CD4-positive, alpha-beta T cell (primary cell): Measurements from ENCODE around the gene PCED1A. TPM values are rescaled to one million over a fixed set of nuclear protein-coding genes. Genes with fewer than 3 reads are reported as not detected.

Experiments
- ATAC-seq: fragments of 200-7000 bp; cut with Tn5 transposase; one replicate; pipeline ENCODE4 v1.10.0; 2022; ENCODE audit warnings: mild to moderate bottlenecking; ENCODE audit not compliant: poor library complexity
- CTCF ChIA-PET: fragments of 350-600 bp; sonication (Branson Sonifier 250); formaldehyde crosslinking; loops from one replicate; lab custom pipeline; 2021; ENCODE audit warnings: antibody characterized with exemption, inconsistent platforms; lab: Charles Lee
- POLR2A ChIA-PET: fragments of 350-600 bp; sonication (Branson Sonifier 250); formaldehyde crosslinking; loops from one replicate; lab custom pipeline; 2021; ENCODE audit warnings: antibody characterized with exemption, inconsistent platforms; lab: Charles Lee
- DNase-seq, 14 experiments: peaks; one replicate each; pipeline ENCODE4 v3.0.0-alpha.2; 2013 to 2020; ENCODE audit warnings: mixed read lengths in 2 of 14
- H3K27ac ChIP-seq, 2 donors: one replicate each; pipeline versions ENCODE4 v1.5.1 to v1.7.0; 2013; ENCODE audit warnings: low read length in 2 of 2, low read depth in 1 of 2, mild to moderate bottlenecking in 1 of 2
- H3K27me3 ChIP-seq, 2 experiments: 1 replicate in 1 of 2; 2 replicates in 1 of 2; pipeline versions ENCODE4 v1.6.1 to v1.7.0; 2013; ENCODE audit warnings: low read length in 2 of 2, control low read depth in 1 of 2, mild to moderate bottlenecking in 1 of 2, moderate library complexity in 1 of 2; ENCODE audit not compliant: insufficient read depth in 2 of 2, control insufficient read depth in 1 of 2
- H3K36me3 ChIP-seq: one replicate; pipeline ENCODE4 v1.6.1; 2013; ENCODE audit warnings: low read length, control low read depth; ENCODE audit not compliant: insufficient read depth
- H3K4me1 ChIP-seq: one replicate; pipeline ENCODE4 v1.6.1; 2013; ENCODE audit warnings: low read length, control low read depth; ENCODE audit not compliant: insufficient read depth
- H3K4me3 ChIP-seq: one replicate; pipeline ENCODE4 v1.5.1; 2013; ENCODE audit warnings: mild to moderate bottlenecking, low read length, moderate library complexity
- H3K9me3 ChIP-seq, 2 experiments: 1 replicate in 1 of 2; 2 replicates in 1 of 2; pipeline versions ENCODE4 v1.6.1 to v1.7.0; 2013; ENCODE audit warnings: low read length in 2 of 2, mild to moderate bottlenecking in 2 of 2, control low read depth in 1 of 2, moderate library complexity in 1 of 2; ENCODE audit not compliant: control insufficient read depth in 1 of 2, insufficient read depth in 1 of 2
- H3K27ac Mint-ChIP-seq: one replicate; pipeline ENCODE4 v1.8.0; 2020; ENCODE audit warnings: mixed read lengths
- H3K27me3 Mint-ChIP-seq: one replicate; pipeline ENCODE4 v1.8.0; 2021; ENCODE audit warnings: mixed read lengths
- H3K36me3 Mint-ChIP-seq: one replicate; pipeline ENCODE4 v1.8.0; 2021; ENCODE audit warnings: low read depth, mixed read lengths
- H3K4me1 Mint-ChIP-seq: one replicate; pipeline ENCODE4 v1.8.0; 2021; ENCODE audit warnings: low read depth, mixed read lengths
- H3K4me3 Mint-ChIP-seq: one replicate; pipeline ENCODE4 v1.8.0; 2020; ENCODE audit warnings: mild to moderate bottlenecking, mixed read lengths
- H3K9me3 Mint-ChIP-seq: one replicate; pipeline ENCODE4 v1.8.0; 2020; ENCODE audit warnings: mixed read lengths
- intact Hi-C, 2 experiments: fragments of 100-400 bp; cut with DNase I in 1 of 2; cut with micrococcal nuclease in 1 of 2; formaldehyde crosslinking; loops; one replicate each; pipeline versions ENCODE4 v1.15.1 to v1.9.0; 2023 to 2025; cut with DNase I, micrococcal nuclease
- total RNA-seq, 174 experiments: library from RNA in 2 of 174; stranded (reverse) in 2 of 174; gene quantifications; one replicate each; pipeline ENCODE4 v1.2.3 and lab custom pipeline; 2021 to 2026
- TF ChIP-seq, protein P1 (sequence below): fragments of 200-600 bp; IDR thresholded peaks from one replicate; pipeline ENCODE4 v1.8.0; 2022; ENCODE audit warnings: antibody characterized with exemption, mild to moderate bottlenecking

PCED1A gene
- total RNA-seq, 2 experiments from 2014 or later, result 69.2 to 69.7 TPM

DNA sequence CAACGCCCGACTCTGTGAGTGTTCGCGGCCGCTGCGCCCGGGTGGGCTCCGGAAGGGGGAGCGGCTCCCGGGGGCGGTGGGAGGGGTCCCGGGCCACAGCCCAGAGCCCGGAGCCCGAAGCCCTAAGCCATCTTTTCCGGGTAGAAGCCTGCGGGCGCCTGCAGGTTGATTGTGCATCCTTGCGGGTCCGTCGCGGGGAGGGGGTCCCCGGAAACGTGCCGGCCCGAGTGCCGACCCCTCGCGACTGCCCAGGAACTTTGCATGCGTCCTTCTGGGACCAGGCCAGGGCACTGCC is 33.2 kb upstream of the PCED1A start:
- Mint-ChIP-seq H3K27me3 (no peaks in the 10 kb centered on the region), H3K27ac (peak overlapping the region; percentile 15), H3K36me3 (peaks cover 23% of the 10 kb centered on the region), H3K9me3 (no peaks in the 10 kb centered on the region), H3K4me1 (peaks cover 47% of the 10 kb centered on the region), H3K4me3 (peak overlapping the region; percentile 87)
- TF ChIP-seq, protein P1, sequence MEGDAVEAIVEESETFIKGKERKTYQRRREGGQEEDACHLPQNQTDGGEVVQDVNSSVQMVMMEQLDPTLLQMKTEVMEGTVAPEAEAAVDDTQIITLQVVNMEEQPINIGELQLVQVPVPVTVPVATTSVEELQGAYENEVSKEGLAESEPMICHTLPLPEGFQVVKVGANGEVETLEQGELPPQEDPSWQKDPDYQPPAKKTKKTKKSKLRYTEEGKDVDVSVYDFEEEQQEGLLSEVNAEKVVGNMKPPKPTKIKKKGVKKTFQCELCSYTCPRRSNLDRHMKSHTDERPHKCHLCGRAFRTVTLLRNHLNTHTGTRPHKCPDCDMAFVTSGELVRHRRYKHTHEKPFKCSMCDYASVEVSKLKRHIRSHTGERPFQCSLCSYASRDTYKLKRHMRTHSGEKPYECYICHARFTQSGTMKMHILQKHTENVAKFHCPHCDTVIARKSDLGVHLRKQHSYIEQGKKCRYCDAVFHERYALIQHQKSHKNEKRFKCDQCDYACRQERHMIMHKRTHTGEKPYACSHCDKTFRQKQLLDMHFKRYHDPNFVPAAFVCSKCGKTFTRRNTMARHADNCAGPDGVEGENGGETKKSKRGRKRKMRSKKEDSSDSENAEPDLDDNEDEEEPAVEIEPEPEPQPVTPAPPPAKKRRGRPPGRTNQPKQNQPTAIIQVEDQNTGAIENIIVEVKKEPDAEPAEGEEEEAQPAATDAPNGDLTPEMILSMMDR, result no peak
- intact Hi-C loops, result loop anchor here (1.0 to 10.0 kb wide), 9 partner anchors 15 to 349 kb away; partner anchors contain the start of genes GNRH2 (in 1 of the 2), IDH3B (in 1 of the 2), MRPS26 (in 1 of the 2) and PCED1A (in 1 of the 2)
- no peaks in the 10 kb centered on the region for H3K36me3 ChIP-seq
- ChIA-PET CTCF (interaction anchor here (1.0 to 1.5 kb wide), 3 partner anchors 22 to 349 kb away, joined by 3 to 5 read pairs (median 3); no protein-coding TSS in a partner anchor), POLR2A (interaction anchor here (1.0 to 2.3 kb wide), 8 partner anchors 9 to 222 kb away, joined by 3 to 19 read pairs (median 6); partner anchors contain the start of genes IDH3B, NOP56, PCED1A and VPS16)
- no peaks in the 10 kb centered on the region for H3K9me3 ChIP-seq
- peak overlapping the region; percentile 91 for H3K4me3 ChIP-seq
- DNase-seq (peak in 12 of 14 experiments; percentile 15 to 78 (median 47)), ATAC-seq (peak; percentile 27)
- H3K27ac ChIP-seq, result peak overlapping the region in 1 of 2 donors; percentile 6
- H3K4me1 ChIP-seq, result peaks cover 40% of the 10 kb centered on the region
- H3K27me3 ChIP-seq, result peaks cover 0 to 3% of the 10 kb centered on the region in 2 experiments

DNA sequence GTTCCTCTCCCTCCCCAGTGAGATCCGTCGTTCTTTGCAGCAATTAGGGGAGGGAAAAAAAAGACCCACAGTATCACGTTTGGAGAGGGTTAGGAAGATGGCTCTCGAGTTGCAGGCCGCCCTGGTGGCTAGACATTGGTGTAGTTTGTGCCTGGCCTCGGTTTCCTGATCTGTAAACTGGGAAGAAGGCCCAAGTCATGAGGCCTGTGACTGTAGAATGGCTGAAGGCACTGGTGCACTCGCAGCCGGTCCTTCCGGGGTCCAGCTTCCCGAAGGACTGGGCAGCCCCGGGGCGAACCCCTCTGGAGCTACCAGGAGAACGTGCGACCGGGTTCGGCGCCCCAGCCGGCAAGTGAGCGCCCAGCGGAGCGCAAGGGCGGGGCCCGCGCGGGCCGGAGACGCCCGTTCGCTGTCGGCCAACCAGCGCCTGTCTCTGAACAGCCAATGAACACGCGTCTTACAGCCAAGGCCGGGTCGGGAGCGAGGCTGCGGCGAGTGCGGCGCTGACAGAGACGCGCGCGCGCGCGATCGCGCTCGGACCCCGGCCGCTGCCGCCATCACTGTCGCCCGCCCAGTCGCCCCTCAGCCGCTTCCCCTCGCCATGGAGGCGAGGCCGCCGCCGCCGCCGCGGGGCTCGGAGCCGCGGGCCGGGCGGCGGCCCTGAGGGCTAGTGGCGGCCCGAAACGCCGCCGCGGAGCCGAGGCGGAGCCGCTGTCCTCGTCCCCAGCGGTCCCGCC is 32.7 kb upstream of the PCED1A start, which contains the start of gene PTPRA:
PTPRA (plus strand) TSS at position 472 of the 737 bp plus-strand sequence. CDS start 90,797 bp downstream, outside the sequence.
- intact Hi-C loops, result loop anchor here (1.0 to 10.0 kb wide), 9 partner anchors 16 to 348 kb away; partner anchors contain the start of genes GNRH2 (in 1 of the 2), IDH3B (in 1 of the 2), MRPS26 (in 1 of the 2) and PCED1A (in 1 of the 2)
- peaks cover 38% of the 10 kb centered on the region for H3K4me1 ChIP-seq

More for the DNA sequence above, 32.7 kb upstream of the PCED1A start, which contains the start of gene PTPRA:
- H3K9me3 ChIP-seq, result no peaks in the 10 kb centered on the region
- H3K4me3 ChIP-seq, result peak within 1 kb of the TSS; percentile 91
- peak within 1 kb of the TSS; percentile 96 for H3K4me3 Mint-ChIP-seq
- ChIA-PET POLR2A (interaction anchor here (1.0 to 2.3 kb wide), 12 partner anchors 9 to 770 kb away, joined by 3 to 19 read pairs (median 5); partner anchors contain the start of genes EBF4, IDH3B, NOP56 and PCED1A), CTCF (interaction anchor here (0.9 to 1.6 kb wide), 7 partner anchors 15 to 349 kb away, joined by 3 to 7 read pairs (median 4); partner anchors contain the start of genes PCED1A and VPS16)
- peaks cover 23% of the 10 kb centered on the region for H3K36me3 Mint-ChIP-seq
- peaks cover 42% of the 10 kb centered on the region for H3K4me1 Mint-ChIP-seq
- peak within 1 kb of the TSS in 1 of 2 donors; percentile 34 for H3K27ac ChIP-seq
- TF ChIP-seq, protein P1, result no peak
- H3K27me3 ChIP-seq, result peaks cover 0 to 3% of the 10 kb centered on the region in 2 experiments
- peak; percentile 87 for ATAC-seq
- H3K36me3 ChIP-seq, result no peaks in the 10 kb centered on the region
- H3K27ac Mint-ChIP-seq, result peak within 1 kb of the TSS; percentile 94
- no peaks in the 10 kb centered on the region for H3K27me3 Mint-ChIP-seq
- peak; percentile 83 to 95 (median 89) for DNase-seq
- no peaks in the 10 kb centered on the region for H3K9me3 Mint-ChIP-seq
